ENCODE measurements around the gene GRIK4. TPM values are rescaled to one million over a fixed set of nuclear protein-coding genes. Genes with fewer than 3 reads are reported as not detected.

Gene GRIK4
- total and polyA plus RNA-seq, 9 of the 15 experiments (the other 6 are each of a cell fraction or from before 2014, with no cell fraction given): not detected

DNA sequence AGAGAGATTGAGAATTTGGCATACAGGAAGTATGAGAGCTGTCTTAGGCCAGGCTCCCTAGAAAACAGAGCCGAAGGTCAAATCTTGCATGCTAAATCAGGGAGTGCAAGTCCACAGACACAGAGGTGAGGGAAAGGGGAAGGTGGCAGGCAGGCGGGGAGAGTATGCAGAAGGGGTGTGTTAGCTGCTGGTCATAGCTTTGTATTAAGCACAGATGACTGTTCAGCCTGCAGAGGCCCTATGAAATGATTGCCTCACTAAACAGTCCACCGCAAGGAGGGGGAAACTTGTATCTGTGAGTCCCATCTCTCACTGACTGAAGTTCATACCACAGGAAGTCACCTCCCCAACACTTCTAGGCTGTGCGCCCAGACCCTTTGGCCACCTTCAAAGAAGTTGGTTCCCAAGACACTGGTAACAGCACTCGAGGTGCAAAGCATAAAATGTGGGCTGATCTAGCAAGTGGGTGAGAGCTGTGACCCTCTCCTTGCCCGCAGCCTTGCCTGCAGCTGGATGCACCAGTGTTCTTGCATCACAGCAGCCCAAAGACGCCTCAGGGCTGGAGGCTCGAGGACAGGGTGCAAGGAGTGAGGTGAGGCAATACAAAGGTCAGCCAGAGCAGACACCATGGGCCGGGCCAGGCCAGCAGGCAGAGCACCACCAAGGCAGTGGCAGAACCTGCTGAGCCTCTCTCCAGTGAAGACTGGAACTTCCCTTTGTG, 397.1 kb downstream of the GRIK4 start (continued):
- TF ChIP-seq, protein P1, sequence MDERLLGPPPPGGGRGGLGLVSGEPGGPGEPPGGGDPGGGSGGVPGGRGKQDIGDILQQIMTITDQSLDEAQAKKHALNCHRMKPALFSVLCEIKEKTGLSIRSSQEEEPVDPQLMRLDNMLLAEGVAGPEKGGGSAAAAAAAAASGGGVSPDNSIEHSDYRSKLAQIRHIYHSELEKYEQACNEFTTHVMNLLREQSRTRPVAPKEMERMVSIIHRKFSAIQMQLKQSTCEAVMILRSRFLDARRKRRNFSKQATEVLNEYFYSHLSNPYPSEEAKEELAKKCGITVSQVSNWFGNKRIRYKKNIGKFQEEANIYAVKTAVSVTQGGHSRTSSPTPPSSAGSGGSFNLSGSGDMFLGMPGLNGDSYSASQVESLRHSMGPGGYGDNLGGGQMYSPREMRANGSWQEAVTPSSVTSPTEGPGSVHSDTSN (CRISPR knock-in tag; IDR thresholded peaks at IDR 0.05; ENCODE audit: low read depth): no peak
- TF ChIP-seq, protein P1 (tag; conservative IDR thresholded peaks at IDR 0.05; ENCODE audit: low read depth): no peak
- TF ChIP-seq CHD1 (IDR thresholded peaks at IDR 0.05; ENCODE audit: low read length) (no peak), XRCC3 (IDR thresholded peaks at IDR 0.05) (no peak)
- TF ChIP-seq, protein P2, sequence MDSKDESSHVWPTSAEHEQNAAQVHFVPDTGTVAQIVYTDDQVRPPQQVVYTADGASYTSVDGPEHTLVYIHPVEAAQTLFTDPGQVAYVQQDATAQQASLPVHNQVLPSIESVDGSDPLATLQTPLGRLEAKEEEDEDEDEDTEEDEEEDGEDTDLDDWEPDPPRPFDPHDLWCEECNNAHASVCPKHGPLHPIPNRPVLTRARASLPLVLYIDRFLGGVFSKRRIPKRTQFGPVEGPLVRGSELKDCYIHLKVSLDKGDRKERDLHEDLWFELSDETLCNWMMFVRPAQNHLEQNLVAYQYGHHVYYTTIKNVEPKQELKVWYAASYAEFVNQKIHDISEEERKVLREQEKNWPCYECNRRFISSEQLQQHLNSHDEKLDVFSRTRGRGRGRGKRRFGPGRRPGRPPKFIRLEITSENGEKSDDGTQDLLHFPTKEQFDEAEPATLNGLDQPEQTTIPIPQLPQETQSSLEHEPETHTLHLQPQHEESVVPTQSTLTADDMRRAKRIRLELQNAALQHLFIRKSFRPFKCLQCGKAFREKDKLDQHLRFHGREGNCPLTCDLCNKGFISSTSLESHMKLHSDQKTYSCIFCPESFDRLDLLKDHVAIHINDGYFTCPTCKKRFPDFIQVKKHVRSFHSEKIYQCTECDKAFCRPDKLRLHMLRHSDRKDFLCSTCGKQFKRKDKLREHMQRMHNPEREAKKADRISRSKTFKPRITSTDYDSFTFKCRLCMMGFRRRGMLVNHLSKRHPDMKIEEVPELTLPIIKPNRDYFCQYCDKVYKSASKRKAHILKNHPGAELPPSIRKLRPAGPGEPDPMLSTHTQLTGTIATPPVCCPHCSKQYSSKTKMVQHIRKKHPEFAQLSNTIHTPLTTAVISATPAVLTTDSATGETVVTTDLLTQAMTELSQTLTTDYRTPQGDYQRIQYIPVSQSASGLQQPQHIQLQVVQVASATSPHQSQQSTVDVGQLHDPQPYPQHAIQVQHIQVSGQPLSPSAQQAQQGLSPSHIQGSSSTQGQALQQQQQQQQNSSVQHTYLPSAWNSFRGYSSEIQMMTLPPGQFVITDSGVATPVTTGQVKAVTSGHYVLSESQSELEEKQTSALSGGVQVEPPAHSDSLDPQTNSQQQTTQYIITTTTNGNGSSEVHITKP (IDR thresholded peaks at IDR 0.05; ENCODE audit: partially characterized antibody): no peak

All from K562 (cell line).